T-helper 2 cell (primary cell): ENCODE data around the gene LMBRD2.

Experiments used
- DNase-seq, 5 experiments: peaks; one replicate each; pipeline versions ENCODE4 v3.0.0 to v3.0.0-alpha.2; 2012 to 2022

LMBRD2 gene

DNA sequence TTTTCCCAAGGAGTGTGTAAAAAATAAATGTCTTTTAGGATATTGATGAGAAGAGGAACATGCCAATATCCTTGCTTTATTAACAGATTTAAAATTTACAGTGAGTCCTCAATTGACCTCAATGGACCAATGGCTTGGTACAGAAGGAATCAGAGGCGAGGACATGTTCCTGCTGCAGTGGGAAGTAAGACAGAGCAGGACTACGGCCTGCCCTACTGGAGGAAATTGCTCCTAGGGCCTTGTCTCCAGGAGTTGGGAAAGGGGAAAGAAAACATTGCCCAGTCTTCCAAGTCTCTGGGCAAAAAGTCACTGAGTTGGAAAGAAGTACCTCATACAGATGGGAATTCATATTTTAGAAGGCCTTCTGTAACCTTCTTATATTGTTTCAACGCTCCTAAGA is 51.9 kb downstream of the LMBRD2 start:
- DNase-seq = no peak

- no peak for DNase-seq
Observed at GRCh38 chr5:36096486-36096885, 55.2 kb downstream of the LMBRD2 start.

DNA sequence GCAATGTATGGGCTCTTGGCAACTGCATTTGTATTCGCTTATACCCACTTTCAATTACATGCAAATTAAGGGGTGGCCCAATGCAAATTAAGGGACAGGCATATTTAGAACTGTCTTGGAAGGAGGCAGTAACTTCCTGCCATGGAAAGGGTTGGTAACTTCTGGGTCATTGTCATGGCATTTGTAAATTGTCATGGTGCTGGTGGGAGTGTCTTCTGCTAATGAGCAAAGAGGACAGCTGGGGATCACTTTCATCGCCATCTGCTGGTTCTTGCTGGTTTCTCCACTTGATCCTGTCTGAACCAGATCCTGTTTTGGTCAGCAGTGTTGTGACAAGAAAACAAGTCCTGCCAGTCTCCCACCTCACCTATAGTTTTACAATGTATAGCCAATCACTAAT is 61.7 kb downstream of the LMBRD2 start:
- DNase-seq = peak in 1 of 5 experiments; percentile 42

DNA sequence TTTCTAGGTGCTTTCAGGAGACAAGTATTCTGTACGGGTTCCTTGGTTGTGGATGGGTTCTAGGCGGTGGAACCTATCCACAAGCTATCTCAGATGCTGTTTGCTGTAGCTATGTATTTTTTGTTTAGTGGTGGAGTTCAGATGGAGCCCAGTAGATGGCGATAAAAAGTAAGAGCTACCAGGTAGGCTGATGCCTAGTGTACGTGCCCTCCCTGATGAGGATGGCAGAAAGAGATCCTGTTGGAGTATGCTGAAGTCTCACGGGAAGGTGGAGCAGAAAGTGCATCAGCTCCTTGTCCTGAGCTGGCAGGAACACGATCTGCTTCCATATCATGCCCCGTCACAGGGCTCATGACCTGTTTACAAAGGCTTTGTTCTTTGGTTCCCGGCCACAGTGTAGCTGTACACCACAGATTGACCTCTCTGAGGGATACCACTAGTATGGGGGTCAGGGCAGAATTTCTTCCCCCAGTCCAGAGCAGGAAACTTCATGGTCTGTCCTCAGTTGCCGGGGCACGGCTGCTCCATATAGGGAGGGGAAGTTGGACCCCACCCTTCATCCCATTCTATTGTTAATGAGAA is 72.4 kb downstream of the LMBRD2 start:
- peak in 1 of 5 experiments; percentile 63 for DNase-seq

DNA sequence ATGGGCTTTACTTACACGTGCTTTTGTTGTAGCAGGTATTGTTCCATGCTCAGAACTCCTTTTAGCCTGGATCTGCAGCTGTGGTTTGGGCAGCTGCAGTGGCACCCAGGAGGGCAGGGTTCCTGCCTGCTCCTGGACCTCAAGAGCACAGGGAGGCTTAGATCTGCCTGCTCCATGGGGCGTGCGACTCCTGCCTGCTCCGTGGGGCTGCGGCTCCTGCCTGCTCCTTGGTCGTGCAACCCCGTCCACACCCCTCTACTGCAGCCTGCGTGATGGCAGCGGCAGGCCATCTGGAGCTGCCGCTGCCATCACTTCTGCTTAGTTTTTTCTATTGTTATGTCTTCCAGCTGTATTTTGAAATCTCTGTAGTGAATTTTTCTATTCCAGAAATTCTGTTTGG is 73.3 kb downstream of the LMBRD2 start:
- DNase-seq = no peak

DNA sequence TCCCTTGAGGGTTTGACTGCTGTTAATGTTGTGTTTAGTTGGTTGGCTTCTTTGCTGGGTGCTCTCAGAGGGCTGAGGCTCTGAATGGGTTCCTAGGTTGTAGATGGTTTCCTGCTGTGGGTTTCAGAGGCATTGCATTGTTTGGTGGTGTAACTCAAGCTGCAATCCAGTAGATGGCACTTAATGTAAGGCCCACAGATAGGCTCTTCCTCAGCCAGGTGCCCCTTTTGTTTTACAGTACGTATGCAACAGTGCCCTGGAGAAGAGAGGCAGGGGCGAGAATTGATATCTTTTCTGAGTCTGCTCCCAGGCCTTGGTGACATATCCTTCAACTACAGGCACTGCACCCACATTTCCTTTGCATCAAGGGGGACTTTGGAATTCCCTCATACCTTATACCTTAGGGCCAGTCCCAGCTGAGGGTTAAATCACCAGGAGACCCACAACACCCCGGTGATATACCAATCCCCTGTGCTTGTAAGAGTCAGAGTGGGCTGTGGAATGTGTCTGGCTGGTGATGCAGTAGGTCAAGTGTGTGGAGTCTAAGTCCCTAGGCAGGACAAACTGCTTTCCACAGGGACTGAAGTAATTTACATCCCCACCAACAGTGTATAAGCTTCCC is 78.0 kb downstream of the LMBRD2 start:
- peak in 1 of 5 experiments; percentile 77 for DNase-seq

- DNase-seq = peak in 1 of 5 experiments; percentile 47
Observed at GRCh38 chr5:36070687-36071571, 80.8 kb downstream of the LMBRD2 start.

- DNase-seq = no peak
Observed at GRCh38 chr5:36068751-36069281, 82.9 kb downstream of the LMBRD2 start.

- no peak for DNase-seq
Observed at GRCh38 chr5:36066540-36067210, 85.0 kb downstream of the LMBRD2 start, which contains the start of gene UGT3A2. Gene UGT3A2 (minus strand): TSS chr5:36066882. CDS start chr5:36066789, 93 bp downstream.

- no peak for DNase-seq
Observed at GRCh38 chr5:36066001-36066539, 85.6 kb downstream of the LMBRD2 start.

DNA sequence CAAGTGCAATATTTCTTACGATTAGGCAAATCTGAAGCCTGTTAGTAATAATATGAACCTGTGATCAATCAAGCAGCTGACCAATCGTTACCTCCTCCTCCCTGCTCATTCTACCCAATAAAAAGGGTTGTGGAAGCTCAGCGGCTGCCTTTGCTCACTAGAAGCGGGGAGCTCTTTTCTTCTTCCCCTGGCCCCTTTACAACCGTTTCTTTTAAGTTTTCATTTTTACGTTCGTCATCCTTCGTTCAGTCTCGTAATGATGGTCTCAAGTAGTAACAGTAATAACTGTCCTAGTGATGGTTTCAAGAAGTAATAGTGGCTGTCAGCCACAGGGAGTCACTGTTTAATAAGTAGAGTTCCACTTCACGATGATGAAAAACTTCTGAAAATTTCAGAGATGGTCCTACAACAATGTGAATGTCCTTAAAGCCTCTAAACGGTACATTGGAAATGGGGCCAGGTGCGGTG is 91.2 kb downstream of the LMBRD2 start:
- DNase-seq = peak in 1 of 5 experiments; percentile 24

DNA sequence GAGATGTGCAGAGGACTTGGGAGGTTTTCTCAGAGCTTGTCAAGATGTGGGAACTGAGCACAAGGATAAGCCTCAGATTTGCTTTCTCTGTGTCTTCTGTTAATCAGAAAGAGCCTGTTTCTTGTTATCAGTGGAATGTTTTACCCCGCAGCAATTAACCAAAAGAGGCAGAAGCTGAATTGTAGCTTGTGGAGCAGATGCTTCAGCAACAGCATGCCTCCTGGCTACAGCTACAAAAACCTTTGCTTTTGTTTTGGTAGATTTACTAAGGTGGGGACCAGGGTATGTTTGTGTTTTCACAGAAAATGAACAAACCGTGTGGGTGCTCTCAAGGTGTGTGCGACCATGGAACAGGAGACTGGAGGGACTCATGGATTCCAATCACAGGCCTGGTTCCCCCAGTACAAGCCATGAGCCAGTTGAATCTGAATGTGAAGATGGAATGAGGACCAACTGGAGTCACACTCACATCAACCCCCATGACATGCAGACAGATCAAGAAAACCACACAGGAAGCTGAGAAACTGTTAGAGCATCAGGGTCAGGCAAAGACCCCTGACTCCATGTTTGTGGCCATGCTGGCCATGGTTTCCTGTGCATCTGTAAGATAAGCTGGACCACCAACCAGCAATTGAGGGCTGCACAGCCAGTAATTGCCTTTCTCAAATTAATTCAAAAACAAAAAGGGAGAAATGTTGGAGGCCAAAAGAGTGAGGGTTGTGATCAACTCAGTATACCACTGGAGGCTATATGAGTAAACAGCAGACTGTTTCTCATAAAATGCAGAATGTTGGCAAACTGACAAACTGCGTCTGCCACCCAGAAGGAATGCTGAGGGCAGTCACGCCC is 91.9 kb downstream of the LMBRD2 start:
- no peak for DNase-seq

DNA sequence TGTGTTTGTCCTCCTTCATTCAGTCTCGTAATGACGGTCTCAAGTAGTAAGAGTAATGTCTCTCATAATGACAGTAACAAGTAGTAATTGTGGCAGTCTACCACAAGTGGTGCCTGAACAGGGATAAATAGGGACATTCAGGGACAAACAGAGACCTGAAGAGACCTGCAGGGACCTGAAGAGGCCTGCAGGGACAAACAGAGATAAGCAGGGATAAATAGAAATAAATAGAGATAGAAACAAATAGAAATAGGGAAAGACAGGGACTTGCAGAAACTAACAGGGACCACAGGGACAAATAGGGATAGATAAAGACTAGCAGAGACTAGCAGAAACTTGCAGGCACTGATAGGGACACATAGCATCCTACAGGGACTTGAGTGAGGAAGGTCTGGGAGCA is 92.9 kb downstream of the LMBRD2 start:
- DNase-seq = no peak

DNA sequence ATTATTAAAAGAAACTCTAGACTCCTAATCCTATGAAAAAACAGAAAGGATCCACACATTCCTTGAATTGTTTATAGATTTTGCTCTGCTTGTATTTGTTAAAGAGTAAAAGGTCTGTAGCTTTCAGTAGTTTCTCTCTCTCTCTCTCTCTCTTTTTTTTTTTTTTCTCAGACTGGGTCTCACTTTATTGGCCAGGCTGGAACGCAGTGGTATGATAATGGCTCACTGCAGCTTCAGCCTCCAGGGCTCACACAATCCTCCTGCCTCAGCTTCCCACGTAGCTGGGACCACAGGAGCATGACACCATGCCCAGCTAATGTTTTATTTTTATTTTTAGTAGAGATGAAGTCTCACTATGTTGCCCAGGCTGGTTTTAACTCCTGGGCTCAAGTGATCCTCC is 94.3 kb downstream of the LMBRD2 start:
- no peak for DNase-seq

- DNase-seq = no peak
Observed at GRCh38 chr5:36056422-36056821, 95.3 kb downstream of the LMBRD2 start.

GRCh38 chr5:36055984-36056383 is 95.7 kb downstream of the LMBRD2 start:
- DNase-seq = no peak

DNA sequence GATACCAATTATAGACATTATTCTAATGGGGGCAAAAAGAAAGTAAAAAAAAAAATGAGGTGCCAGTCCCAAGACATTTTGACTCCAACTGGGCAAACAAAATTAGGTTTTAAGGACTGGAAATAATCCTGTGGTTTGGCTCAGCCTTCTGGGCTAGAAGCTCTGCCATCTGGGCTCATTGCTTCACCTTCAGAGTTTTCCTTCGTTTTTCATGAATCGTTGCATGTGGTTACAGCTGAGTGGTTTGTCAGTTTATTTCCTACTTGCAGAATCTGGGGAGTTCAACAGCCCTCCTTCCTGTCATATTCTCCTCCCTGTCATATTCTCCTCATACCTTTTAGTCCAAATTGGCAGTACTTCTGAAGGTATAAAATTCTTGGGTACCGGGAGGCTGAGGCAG is 97.0 kb downstream of the LMBRD2 start:
- no peak for DNase-seq

- DNase-seq = no peak
Observed at GRCh38 chr5:36052538-36052937, 99.1 kb downstream of the LMBRD2 start.

- DNase-seq = no peak
Observed at GRCh38 chr5:36049949-36050348, 101.7 kb downstream of the LMBRD2 start.
